Measurements from ENCODE around the gene NKAIN4.

Gene NKAIN4

GRCh38 chr20:63254232-63254605, at the start of gene NKAIN4:
Gene NKAIN4 (minus strand): TSS chr20:63254463. CDS start chr20:63254450, 13 bp downstream.
- DNase-seq (ENCODE audit: low read depth), result no peak

- DNase-seq (ENCODE audit: low read depth), result no peak
These were observed 48.9 kb upstream of the NKAIN4 start for GRCh38 chr20:63303095-63303666.

- no peak for DNase-seq (ENCODE audit: low read depth)
These were observed 47.4 kb upstream of the NKAIN4 start for GRCh38 chr20:63301671-63302070.

- DNase-seq (ENCODE audit: low read depth), result no peak
These were observed 44.6 kb upstream of the NKAIN4 start for GRCh38 chr20:63298731-63299312.

GRCh38 chr20:63297796-63298572, 43.7 kb upstream of the NKAIN4 start:
- no peak for DNase-seq (ENCODE audit: low read depth)

- DNase-seq (ENCODE audit: low read depth), result no peak
These were observed 43.1 kb upstream of the NKAIN4 start for GRCh38 chr20:63297371-63297781.

GRCh38 chr20:63296531-63297299, 42.5 kb upstream of the NKAIN4 start:
- DNase-seq (ENCODE audit: low read depth), result no peak

- no peak for DNase-seq (ENCODE audit: low read depth)
These were observed 41.6 kb upstream of the NKAIN4 start for GRCh38 chr20:63295846-63296245.

- no peak for DNase-seq (ENCODE audit: low read depth)
These were observed 41.2 kb upstream of the NKAIN4 start for GRCh38 chr20:63295422-63295821.

GRCh38 chr20:63295018-63295417, 40.8 kb upstream of the NKAIN4 start:
- DNase-seq (ENCODE audit: low read depth), result no peak

- no peak for DNase-seq (ENCODE audit: low read depth)
These were observed 40.3 kb upstream of the NKAIN4 start for GRCh38 chr20:63294536-63294900.

GRCh38 chr20:63293871-63294535, 39.7 kb upstream of the NKAIN4 start:
- DNase-seq (ENCODE audit: low read depth), result no peak

- no peak for DNase-seq (ENCODE audit: low read depth)
These were observed 39.2 kb upstream of the NKAIN4 start for GRCh38 chr20:63293456-63293855.

GRCh38 chr20:63292904-63293303, 38.6 kb upstream of the NKAIN4 start, which contains the start of gene COL20A1:
Gene COL20A1 (plus strand): TSS chr20:63293186. CDS start chr20:63295108, 1,922 bp downstream.
- DNase-seq (ENCODE audit: low read depth), result no peak

- DNase-seq (ENCODE audit: low read depth), result no peak
These were observed 38.0 kb upstream of the NKAIN4 start for GRCh38 chr20:63292292-63292701.

- DNase-seq (ENCODE audit: low read depth), result no peak
These were observed 37.5 kb upstream of the NKAIN4 start for GRCh38 chr20:63291811-63292210.

- DNase-seq (ENCODE audit: low read depth), result no peak
These were observed 36.6 kb upstream of the NKAIN4 start for GRCh38 chr20:63290677-63291472.

- no peak for DNase-seq (ENCODE audit: low read depth)
These were observed 35.9 kb upstream of the NKAIN4 start for GRCh38 chr20:63290136-63290676.

GRCh38 chr20:63289311-63290135, 35.3 kb upstream of the NKAIN4 start:
- DNase-seq (ENCODE audit: low read depth), result no peak

Measured in HS-5 (cell line).